ENCODE measurements around the gene HSPB7.
A peak's percentile ranks its signal among the peaks of the same experiment; 100 is the strongest.
"Not testable (repeated sequence)": the region's sequence is repeated elsewhere in the genome, so short reads cannot be mapped to it uniquely, and the experiment has no call there.

HSPB7 gene

DNA sequence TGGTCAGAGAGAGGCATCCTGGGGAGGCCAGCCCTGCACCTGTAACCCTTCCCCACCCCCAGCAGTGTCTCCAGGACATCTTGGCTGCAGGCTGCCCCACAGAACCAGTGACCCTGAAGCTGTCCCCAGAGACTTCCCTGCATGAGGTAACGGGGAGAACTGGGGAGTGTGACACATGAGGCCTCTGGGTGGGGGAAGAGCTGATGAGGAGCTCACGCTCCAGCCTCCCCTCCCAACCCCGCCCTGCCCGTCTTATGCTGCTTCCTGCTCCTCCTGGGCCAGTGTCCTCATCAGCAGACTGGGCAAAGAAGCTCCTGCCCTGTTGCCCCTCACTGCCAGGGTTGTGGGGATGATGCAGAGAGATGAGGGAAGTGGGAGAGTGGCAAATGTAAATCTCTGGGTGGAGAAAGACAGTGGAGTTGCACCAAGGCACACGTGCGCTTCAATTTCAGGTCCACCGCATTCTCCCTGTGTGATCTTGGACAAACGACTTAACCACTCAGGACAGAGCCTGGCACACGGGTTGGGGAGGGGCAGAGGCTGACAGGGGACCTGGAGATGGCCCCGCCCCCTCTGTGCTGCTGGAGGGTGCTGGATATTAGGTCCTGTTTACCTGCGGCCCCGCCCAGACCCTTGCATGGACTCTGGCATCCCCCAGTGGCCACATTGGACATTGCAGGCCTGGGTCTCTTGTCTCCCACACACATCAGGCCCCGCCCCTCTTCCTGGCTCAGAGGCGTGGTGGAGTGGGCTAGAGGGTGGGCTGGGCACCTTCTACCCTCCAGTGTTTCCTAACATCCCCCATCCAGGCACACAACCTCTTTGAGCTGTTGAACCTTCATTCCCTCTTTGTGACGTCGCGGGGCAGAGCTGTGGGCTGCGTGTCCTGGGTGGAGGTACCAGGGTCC is 38.0 kb upstream of the HSPB7 start:
- no peak overlapping the region for H3K4me3 ChIP-seq (ENCODE audit: low read depth, low read length)
- H3K9me3 ChIP-seq: no peaks in the 10 kb centered on the region
- no peaks in the 10 kb centered on the region for H3K4me1 ChIP-seq
- peak; percentile 81 for DNase-seq
- H3K27me3 ChIP-seq: no peaks in the 10 kb centered on the region
- no peaks in the 10 kb centered on the region for H3K36me3 ChIP-seq
- TF ChIP-seq CTCF (IDR thresholded peaks at IDR 0.05; ENCODE audit: low read depth, low read length): peak; percentile 71

DNA sequence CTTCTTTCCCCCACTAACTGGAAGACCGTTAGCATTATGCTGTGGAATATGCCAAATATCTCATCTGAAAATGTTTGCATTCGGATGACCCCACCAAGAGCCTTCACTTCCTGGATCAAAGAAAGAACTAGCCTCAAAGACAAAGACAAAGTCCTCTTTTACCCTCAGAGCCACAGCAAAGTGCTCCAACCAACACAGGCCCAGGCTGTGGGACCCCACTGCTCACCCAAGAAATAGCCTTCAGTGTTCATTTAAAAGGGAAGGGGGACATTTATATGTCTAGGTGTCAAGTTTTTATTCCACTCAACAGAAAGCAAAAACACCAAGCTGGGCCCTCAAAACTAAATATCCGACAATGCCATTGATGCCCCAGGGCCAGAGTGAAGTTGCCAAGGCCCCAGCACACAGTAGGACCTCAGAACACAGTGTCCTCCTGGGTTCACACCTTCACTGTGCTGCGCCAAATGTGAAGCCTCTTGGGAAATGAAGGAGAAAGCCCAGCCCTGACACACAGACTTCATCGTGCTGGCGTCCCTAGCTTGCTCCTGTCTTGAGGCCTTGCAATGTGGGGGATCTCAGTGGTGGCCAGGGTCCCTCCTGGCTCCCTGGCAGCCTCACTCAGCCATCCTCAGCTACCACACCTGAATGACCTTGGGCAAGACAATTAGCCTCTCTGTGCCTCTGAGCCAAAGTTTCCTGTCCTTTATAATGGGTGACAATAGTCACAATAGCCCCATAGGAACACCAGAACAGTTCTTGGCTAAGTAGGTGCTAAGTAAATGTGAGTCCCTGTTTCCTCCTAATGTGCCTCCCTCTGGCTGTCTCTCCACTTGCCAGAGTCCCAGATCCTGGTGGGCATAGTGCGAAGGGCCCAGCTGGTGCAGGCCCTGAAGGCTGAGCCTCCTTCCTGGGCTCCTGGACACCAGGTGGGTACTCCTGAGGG is 37.0 kb upstream of the HSPB7 start:
- no peaks in the 10 kb centered on the region for H3K4me1 ChIP-seq
- no peak overlapping the region for H3K4me3 ChIP-seq (ENCODE audit: low read depth, low read length)
- H3K9me3 ChIP-seq: no peaks in the 10 kb centered on the region
- H3K36me3 ChIP-seq: no peaks in the 10 kb centered on the region
- H3K27me3 ChIP-seq: no peaks in the 10 kb centered on the region
- no peak for TF ChIP-seq CTCF (IDR thresholded peaks at IDR 0.05; ENCODE audit: low read depth, low read length)
- no peak for DNase-seq

- Histone ChIP-seq H3K9me3 (no peaks in the 10 kb centered on the region), H3K4me3 (ENCODE audit: low read depth, low read length) (no peak overlapping the region), H3K4me1 (no peaks in the 10 kb centered on the region), H3K36me3 (no peaks in the 10 kb centered on the region), H3K27me3 (no peaks in the 10 kb centered on the region)
- no peak for DNase-seq
- TF ChIP-seq CTCF (IDR thresholded peaks at IDR 0.05; ENCODE audit: low read depth, low read length): no peak
Observed at GRCh38 chr1:16053781-16054502, 36.1 kb upstream of the HSPB7 start.

DNA sequence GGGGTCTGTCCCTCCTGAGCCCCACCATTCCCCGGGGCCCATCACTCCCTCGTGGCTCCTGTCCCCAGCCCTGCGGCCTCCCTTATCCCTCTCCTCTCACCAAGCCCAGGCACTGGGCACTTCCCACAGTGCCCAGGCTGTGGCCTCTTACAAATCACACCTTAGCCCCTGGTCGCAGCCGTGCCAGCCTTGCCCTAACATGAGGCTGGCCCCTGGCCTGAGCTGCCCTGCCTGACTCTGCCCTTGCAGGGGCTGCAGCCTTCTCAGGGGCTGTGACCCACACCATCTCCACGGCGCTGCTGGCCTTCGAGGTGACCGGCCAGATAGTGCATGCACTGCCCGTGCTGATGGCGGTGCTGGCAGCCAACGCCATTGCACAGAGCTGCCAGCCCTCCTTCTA is 34.1 kb upstream of the HSPB7 start:
- not testable (repeated sequence) for H3K36me3 ChIP-seq; H3K4me1 ChIP-seq; H3K9me3 ChIP-seq; DNase-seq; H3K4me3 ChIP-seq (ENCODE audit: low read depth, low read length); H3K27me3 ChIP-seq

DNA sequence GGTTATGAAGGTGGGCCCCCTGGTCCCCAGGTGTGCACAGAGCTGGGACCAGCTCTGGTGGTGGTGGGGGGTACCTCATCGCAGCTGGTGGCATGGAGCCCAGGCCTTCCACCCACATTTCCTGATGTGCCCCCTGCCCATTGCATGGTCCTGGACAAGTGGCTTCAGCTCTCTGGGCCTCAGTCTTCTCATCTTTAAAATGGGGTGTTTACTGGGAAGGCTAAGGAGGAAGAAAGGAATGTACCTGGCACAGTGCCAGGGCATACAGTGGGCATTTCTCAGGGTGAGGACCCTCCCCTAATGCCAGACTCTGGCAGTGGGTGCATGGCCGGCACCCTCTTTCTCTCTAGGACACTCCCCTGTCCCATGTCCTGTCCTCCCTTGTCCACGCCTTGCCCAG is 33.2 kb upstream of the HSPB7 start:
- no peak overlapping the region for H3K4me3 ChIP-seq (ENCODE audit: low read depth, low read length)
- no peaks in the 10 kb centered on the region for H3K27me3 ChIP-seq
- no peaks in the 10 kb centered on the region for H3K9me3 ChIP-seq
- no peak for TF ChIP-seq CTCF (IDR thresholded peaks at IDR 0.05; ENCODE audit: low read depth, low read length)
- no peak for DNase-seq
- H3K36me3 ChIP-seq: no peaks in the 10 kb centered on the region
- H3K4me1 ChIP-seq: no peaks in the 10 kb centered on the region

DNA sequence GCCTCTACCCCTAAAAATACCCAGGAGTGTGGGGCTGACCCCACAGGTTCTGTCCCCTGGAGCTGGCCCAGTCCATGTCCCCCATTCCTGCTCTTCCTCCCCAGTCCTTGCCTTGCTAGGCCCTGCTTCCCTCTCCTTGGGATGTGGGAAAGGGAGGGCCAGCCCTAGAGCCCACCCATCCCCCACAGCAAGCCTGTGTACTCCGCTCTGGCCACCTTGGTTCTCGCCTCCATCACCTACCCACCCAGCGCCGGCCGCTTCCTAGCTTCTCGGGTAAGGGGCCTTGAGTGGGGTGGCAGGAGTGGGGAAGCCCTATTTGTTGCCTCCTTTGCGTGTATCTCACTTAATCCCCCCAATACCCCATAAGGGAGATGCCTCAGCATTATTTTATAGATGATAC is 32.5 kb upstream of the HSPB7 start:
- Histone ChIP-seq H3K27me3 (no peaks in the 10 kb centered on the region), H3K9me3 (no peaks in the 10 kb centered on the region), H3K4me1 (no peaks in the 10 kb centered on the region), H3K4me3 (ENCODE audit: low read depth, low read length) (no peak overlapping the region), H3K36me3 (no peaks in the 10 kb centered on the region)
- TF ChIP-seq CTCF (IDR thresholded peaks at IDR 0.05; ENCODE audit: low read depth, low read length): no peak
- DNase-seq: no peak

Data from BE2C (cell line).